Measurements from ENCODE around the gene CHD1. TPM values are rescaled to one million over a fixed set of nuclear protein-coding genes. Genes with fewer than 3 reads are reported as not detected.

The CHD1 gene
- polyA plus RNA-seq, 5 donors = 46.5 to 71.7 (median 70.7) TPM

DNA sequence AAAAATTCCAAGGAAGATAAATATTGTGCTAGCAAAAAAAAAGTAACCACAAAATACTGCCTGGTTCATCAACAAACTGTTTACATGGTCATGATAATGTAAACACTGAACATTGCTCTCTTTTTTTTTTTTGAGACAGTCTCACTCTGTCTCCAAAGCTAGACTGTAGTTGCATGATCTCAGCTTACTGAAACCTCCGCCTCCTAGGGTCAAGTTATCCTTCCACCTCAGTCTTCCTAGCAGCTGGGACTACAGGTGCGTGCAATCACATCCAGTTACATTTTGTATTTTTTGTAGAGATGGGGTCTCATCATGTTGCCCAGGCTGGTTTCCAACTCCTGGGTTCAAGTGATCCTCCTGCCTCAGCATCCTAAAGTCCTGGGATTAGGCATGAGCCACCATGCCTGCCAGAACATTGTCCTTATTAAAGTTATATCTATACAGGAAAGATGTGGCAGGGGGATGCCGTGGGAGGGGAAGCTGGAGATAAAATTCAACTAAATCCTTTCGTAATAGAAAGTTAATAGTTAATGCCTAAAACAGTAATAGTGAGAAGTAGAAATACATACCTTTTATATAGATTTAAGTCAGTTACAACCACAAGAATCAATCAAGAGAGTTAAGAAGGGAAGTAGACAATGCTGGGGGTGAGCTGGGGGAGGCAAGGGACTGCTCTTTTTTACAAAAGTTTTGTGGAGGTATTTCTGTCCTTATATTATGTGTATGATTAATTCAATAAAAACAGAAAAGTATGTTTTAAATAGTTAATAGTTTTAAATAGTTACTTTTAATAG lies 103.0 kb downstream of the CHD1 start:
- no peak for DNase-seq

- DNase-seq = no peak
Measured at GRCh38 chr5:98816582-98817222, 112.1 kb downstream of the CHD1 start.

DNA sequence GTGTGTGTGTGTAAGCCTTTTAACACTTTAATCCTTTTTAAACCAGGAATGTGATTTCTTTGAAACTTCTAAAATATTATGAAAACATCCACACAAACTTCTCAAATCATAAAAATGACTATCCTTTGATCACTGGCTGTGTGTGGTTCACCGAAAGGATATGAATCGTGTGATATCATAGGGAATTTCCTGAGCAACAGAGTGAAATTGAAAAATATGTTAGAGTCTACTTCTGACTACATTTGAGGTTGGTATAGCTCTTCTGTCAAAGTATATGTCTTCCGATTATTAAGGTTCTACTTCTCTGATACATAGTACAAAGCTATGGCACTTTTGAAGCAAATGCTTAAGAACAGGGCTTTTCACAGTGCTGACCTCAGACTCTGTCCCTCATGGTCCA lies 115.1 kb downstream of the CHD1 start:
- DNase-seq = no peak

DNA sequence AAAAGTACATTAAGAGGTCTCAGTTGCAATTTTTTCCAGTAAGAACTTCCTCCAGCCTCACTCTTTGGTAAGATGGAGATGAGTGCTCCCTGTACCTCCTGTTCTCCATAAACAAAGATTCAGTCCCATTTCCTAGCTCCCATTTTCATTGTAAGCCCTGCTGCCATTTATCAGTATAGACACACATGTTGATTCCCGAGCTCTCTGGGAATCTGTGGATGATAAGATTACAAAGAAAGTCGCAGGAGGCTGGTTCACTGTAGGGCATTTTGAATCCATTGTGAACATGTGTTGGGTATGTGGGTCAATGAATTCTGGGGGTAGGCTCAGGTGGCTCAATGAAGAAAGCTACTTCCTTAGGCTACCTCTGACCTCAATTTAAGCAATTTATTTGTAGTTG lies 118.6 kb downstream of the CHD1 start:
- DNase-seq = no peak

GRCh38 chr5:98807806-98808205 lies 121.0 kb downstream of the CHD1 start:
- no peak for DNase-seq

DNA sequence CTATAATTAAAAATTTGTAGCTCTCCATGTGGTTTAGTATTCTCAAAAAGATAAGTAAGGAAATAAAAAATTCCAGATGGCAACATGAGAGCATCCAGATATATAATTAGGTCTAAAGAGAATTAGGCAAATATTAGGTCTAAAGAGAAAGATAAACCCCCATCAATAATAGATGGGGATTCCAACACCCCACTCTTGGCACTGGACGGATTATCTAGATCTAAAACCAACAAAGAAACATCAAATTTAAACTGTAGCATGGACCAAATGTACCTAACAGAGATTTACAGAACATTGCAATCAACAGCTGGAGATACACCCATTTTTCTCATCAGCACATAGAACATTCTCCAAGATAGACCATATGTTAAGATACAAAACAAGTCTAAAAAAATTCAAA lies 123.7 kb downstream of the CHD1 start:
- DNase-seq = no peak

DNA sequence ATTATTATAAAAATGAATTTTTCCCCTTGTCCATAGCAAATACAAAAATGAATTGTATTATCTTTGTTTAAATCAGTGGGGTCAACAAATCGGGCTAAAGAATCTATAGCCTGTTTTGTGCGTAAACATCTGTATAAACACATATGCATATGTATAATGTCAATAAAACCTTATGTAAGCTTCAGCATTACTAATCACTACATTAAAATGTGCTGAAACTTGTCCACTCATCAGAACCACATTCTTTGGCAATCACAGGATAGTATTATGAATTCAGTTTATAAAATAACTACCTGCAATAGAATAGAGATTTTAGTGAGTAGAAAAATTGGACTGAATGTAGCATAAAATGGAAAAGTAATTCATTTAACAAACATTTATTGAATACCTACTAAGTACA lies 124.7 kb downstream of the CHD1 start:
- no peak for DNase-seq

Other genes starting within 250 kb of the CHD1 start
- 10 to 100 TPM; 15.7 to 17.8 (median 16.6) TPM for gene RGMB, start 155.3 kb downstream of the CHD1 start, polyA plus RNA-seq (ENCODE audit: insufficient read depth in 1 of 5, insufficient read length in 5 of 5, low replicate concordance in 1 of 5)